Fibroblast of skin of back (primary cell): ENCODE results near the gene NFIC. TPM values are rescaled to one million over a fixed set of nuclear protein-coding genes. Genes with fewer than 3 reads are reported as not detected.
"Not testable (repeated sequence)": the region's sequence is repeated elsewhere in the genome, so short reads cannot be mapped to it uniquely, and the experiment has no call there.

Experiments
- DNase-seq: peaks from one replicate; pipeline ENCODE4 v3.0.0-alpha.2; 2013
- polyA plus RNA-seq, 2 experiments: library from polyadenylated mRNA; unstranded; fragments of 120-200 nt; gene quantifications; one replicate each; pipeline ENCODE4 v1.2.1, GENCODE V29; 2013; ENCODE audit not compliant: insufficient read length in 2 of 2

Gene NFIC
- 108 TPM for polyA plus RNA-seq (2013, experiment 1 of 2; ENCODE audit: insufficient read length)
- polyA plus RNA-seq (2013, experiment 2 of 2; ENCODE audit: insufficient read length): 72.6 TPM

DNA sequence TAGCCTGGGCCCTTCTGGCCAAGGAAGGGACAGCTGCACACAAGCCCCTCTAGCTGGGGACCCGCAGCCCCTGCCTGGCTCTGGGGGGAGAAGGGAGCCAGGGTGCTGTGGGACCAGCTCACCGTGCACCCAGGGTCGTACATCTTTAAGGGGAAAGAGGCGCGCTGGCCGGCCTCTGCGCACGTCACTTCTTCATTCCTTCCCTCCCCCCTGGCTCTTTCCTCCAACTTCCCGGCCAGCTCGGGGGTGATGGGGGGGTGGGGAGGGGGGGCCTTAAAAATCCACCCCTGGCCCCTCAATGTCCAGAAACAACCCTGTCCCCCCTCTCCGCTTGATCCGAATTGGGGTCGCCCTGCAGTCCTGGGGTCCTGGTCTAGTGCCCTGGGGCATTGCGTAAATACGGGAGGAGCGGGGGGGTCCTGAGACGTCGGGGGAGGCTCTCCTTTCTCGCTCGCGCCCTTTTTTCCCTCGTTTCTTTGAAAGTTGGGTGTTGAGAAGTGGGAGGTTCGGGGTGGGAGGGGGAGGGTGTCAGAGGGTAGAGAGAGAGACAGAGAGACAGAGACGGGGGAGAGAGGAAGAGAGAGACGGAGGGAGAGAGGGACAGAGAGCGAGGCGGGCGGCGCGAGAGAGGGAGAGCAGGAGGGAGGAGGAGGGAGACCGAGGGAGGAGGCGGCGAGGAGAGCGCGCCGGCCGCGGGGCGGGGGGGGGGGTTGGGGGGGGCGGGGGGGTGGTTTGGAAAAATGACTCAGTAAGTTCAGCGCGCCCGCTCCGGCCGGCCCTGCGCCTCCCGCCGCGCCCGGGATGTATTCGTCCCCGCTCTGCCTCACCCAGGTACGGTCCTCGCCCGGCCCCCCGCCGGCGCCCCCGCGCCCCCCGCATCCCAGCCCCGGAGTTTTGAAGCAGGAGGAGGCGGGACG lies at the start of gene NFIC:
Gene NFIC, plus strand, starts transcription at position 748 of the 917 bp plus-strand sequence. Its CDS starts 54 bp downstream, at position 802.
- peak; percentile 90 for DNase-seq

DNA sequence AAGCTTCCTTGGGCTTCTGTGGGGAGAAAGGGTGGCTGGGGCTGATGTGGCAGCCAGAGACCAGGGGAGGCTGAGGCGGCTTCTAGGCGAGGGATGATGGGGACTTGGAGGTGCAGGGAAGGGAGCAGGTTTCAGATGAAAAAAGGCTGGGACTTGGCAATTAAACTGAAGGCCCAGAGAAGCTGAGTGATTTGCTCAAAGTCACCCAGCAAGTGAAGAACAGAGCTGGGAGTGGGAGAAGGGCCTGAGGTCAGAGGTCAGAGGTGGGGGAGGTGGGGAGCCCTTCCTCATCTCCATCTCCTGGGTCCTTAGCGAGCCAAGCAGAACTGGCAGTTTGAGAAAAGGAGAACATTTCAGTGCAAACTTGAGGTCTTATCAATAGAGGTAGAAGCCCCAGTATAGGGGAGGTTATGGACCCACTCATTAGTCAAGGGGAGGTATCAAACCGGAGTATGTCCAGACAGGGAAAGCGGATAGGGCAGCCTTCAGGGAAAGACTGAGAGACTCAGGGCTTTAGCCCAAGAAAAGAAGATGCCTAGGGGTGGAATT lies 49.6 kb upstream of the NFIC start:
- no peak for DNase-seq

DNA sequence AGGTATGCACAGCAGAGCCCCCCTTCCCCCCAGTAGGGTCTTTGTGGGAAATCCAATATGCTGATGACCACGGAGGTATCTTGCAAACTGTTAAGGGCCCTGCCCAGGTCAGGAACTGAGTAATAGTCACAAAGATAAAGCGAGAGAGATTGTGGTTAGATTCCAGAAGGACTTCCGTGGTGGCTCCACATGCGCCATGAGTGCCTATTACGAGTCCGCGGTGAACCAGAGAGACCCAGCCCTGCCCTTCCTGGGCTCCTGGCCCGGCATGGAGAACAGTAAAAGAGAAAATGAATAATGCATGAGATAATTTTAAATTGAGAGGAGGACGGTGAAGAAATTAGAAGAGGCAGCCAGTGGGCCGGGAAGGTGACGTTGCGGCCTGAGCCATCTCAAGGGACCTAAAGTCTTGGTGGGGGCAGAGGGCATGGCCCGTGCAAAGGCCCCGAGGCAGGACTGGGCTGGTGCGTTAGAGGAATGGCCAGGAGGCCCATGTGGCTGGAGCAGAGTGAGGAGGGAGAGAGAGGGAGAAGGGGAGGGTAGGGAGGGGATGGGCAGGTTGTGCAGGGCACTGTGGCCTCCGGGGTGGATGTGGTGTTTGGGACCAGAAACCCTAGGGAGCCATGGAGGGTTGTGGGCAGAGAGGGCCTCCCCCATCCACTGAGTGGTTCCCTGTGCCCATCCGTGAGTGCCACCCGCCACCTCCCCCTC lies 46.6 kb upstream of the NFIC start:
- no peak for DNase-seq

DNA sequence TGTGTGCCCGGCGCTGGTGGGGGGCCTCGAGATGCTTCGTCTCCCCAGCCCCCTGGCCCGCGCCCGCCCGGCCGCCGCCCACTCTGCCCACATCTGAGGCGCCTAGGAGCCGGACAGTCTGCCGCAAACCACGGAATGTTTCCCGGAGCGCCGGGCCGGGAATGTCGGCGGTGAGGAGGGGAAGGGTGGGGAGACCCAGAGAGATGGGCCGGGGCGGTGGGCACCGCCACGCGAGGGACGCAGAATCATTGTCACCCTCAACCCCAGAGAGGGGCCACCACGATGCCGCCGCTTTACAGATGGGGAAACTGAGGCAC lies 46.1 kb upstream of the NFIC start:
- DNase-seq: no peak

- DNase-seq: no peak
Observed at GRCh38 chr19:3320853-3321252, 45.5 kb upstream of the NFIC start.

GRCh38 chr19:3321696-3322095 lies 44.7 kb upstream of the NFIC start:
- DNase-seq: no peak

GRCh38 chr19:3322199-3322978 lies 44.0 kb upstream of the NFIC start:
- no peak for DNase-seq

- no peak for DNase-seq
Observed at GRCh38 chr19:3323026-3323425, 43.4 kb upstream of the NFIC start.

- DNase-seq: no peak
Observed at GRCh38 chr19:3323658-3324057, 42.7 kb upstream of the NFIC start.

DNA sequence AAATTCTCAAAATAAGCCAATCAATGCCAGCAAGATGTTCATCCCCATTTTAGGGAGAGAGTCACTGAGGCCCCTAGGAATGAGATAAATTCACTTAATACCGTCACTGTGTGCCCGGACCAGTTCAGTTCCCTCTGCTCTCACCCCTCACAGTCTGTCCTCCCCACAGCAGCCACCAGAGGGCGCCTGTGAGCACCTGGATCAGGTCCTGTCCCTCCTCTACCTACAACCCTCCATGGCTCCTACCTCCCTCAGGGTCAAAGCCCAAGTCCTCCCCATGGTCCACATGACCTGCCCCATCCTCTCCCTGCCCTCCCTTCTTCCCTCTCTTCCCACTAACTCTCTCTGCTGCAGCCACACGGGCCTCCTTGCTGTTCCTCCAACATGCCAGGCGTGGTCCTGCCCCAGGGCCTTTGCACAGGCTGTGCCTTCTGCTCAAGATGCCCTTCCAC lies 42.0 kb upstream of the NFIC start:
- DNase-seq: peak; percentile 23

DNA sequence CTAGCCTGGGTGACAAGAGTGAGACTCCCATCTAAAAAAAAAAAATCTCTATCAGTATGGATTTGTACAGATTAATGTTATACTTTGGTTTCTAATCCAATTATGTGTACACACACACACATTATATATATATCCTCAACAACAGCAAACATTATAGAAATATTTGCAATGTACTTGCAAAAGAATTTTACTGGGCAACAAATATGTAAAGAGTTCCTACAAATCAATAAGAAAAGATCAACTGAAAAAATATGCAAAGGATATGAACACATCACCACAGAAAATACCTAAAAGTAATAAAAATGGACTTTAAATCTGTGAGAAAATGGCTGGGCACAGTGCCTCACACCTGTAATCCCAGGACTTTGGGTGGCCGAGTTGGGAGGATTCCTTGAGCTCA lies 40.9 kb upstream of the NFIC start:
- no peak for DNase-seq

DNA sequence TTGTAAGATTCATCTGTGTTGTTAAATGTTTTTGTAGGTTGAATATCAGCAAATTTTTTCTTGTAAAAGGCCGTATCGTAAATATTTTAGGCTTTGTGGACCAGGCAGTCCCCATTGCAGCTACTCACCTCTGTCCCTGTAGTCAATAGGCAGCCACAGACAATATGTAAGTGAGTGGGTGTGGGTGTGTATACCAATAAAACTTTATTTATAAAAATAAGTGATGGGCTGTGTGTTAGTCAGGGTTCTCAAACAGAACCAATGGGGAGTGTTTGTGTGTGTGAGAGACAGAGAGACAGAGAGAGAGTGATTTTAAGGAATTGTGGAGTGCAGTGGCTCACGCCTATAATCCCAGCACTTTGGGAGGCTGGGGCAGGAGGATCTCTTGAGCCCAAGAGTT lies 37.6 kb upstream of the NFIC start:
- DNase-seq: no peak

- DNase-seq: no peak
Observed at GRCh38 chr19:3330047-3330446, 36.3 kb upstream of the NFIC start.

DNA sequence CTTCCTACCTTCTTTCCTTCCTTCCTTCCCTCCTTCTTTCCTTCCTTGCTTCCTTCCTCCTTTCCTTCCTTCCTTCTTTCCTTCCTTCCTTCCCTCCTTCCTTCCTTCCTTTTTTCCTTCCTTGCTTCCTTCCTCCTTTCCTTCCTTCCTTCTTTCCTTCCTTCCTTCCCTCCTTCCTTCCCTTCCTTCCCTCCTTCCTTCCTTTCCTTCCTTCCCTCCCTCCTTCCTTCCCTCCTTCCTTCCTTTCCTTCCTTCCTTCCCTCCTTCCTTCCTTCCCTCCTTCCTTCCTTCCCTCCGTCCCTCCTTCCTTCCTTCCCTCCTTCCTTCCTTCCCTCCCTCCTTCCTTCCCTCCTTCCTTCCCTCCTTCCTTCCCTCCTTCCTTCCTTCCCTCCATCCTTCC lies 34.2 kb upstream of the NFIC start:
- DNase-seq: not testable (repeated sequence)

GRCh38 chr19:3333020-3333583 lies 33.3 kb upstream of the NFIC start:
- no peak for DNase-seq

DNA sequence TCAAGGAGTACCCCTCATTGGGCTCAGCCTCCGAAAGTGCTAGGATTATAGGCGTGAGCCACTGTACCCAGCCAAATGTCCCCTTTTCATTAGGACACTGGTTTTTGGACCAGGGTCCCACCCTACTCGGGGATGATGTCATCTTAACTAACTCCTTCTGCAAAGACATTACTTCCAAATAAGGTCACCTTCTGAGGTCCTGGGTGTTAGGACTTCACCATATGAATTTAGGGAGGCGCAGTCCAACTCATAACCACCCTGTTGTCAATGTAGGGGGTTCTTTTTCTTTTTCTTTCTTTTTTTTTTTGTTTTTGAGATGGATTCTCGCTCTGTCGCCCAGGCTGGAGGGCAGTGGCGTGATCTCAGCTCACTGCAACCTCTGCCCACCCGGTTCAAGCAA lies 32.7 kb upstream of the NFIC start:
- DNase-seq: peak; percentile 61

GRCh38 chr19:3334749-3335430 lies 31.5 kb upstream of the NFIC start:
- not testable (repeated sequence) for DNase-seq

GRCh38 chr19:3335431-3336350 lies 30.7 kb upstream of the NFIC start:
- peak; percentile 25 for DNase-seq

- no peak for DNase-seq
Observed at GRCh38 chr19:3336351-3336679, 30.1 kb upstream of the NFIC start.

GRCh38 chr19:3336680-3337523 lies 29.5 kb upstream of the NFIC start:
- DNase-seq: peak; percentile 17
